ENCODE measurements around the gene ZPBP2. TPM values are rescaled to one million over a fixed set of nuclear protein-coding genes. Genes with fewer than 3 reads are reported as not detected.

ZPBP2 gene
- total RNA-seq, 1 experiment from 2014 or later, result not detected

- no peaks in the 10 kb centered on the region; a peak in 2 of 4 replicates for H3K9me3 ChIP-seq (ENCODE audit: control insufficient read depth in 1 of 2, insufficient read depth in 1 of 2, low read depth in 1 of 2, low read length in 2 of 2)
- ATAC-seq, result no peak
- H3K27ac ChIP-seq (ENCODE audit: low read depth, low read length), result no peak overlapping the region
- ChIA-PET RAD21 (ENCODE audit: low non-redundant PET in 1 of 2, low total read pairs in 2 of 2, uncharacterized antibody in 2 of 2, unreplicated experiment in 2 of 2) (no interaction called here), CTCF (no interaction called here), POLR2A (no interaction called here)
- no peak overlapping the region for H3K9ac ChIP-seq (ENCODE audit: low read length)
- intact Hi-C loops (cut with micrococcal nuclease), result no loop called here
- H3K27me3 ChIP-seq (ENCODE audit: insufficient read depth, low read length), result no peaks in the 10 kb centered on the region
- H3K4me3 ChIP-seq (replicated peaks in 1 of 2; ENCODE audit: low read depth in 1 of 2, low read length in 2 of 2), result no peak overlapping the region
- no TSS peak for BruUV-seq (replicated peaks)
- H4K20me1 ChIP-seq (ENCODE audit: insufficient read depth), result no peaks in the 10 kb centered on the region
- H2AFZ ChIP-seq (ENCODE audit: low read depth, low read length, poor library complexity, severe bottlenecking), result no peak overlapping the region
- DNase-seq (ENCODE audit: low read depth, low spot score), result no peak
- no peaks in the 10 kb centered on the region for H3K9me2 ChIP-seq (ENCODE audit: insufficient read depth)
- no peaks in the 10 kb centered on the region for H3K79me2 ChIP-seq (ENCODE audit: insufficient read depth, low read length)
- no peaks in the 10 kb centered on the region for H3K4me1 ChIP-seq (ENCODE audit: control insufficient read depth in 1 of 2, insufficient read depth in 2 of 2, low read length in 2 of 2)
- no peaks in the 10 kb centered on the region for H3K36me3 ChIP-seq (ENCODE audit: control insufficient read depth in 1 of 2, insufficient read depth in 2 of 2, low read length in 2 of 2)
- TF ChIP-seq RAD21 (IDR thresholded peaks at IDR 0.05; ENCODE audit: low read depth) (no peak), TCF7L2 (IDR thresholded peaks at IDR 0.05; ENCODE audit: borderline replicate concordance, extremely low read depth, insufficient read depth, insufficient read length) (no peak), EZH2phosphoT487 (IDR thresholded peaks at IDR 0.05; ENCODE audit: borderline replicate concordance) (no peak), ZNF274 (IDR thresholded peaks at IDR 0.05; ENCODE audit: low read depth, low read length) (no peak), FOSL1 (IDR thresholded peaks at IDR 0.05; ENCODE audit: low read depth) (no peak)
- TF ChIP-seq, protein P1, sequence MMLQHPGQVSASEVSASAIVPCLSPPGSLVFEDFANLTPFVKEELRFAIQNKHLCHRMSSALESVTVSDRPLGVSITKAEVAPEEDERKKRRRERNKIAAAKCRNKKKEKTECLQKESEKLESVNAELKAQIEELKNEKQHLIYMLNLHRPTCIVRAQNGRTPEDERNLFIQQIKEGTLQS (IDR thresholded peaks at IDR 0.05), result no peak
- TF ChIP-seq, protein P2, sequence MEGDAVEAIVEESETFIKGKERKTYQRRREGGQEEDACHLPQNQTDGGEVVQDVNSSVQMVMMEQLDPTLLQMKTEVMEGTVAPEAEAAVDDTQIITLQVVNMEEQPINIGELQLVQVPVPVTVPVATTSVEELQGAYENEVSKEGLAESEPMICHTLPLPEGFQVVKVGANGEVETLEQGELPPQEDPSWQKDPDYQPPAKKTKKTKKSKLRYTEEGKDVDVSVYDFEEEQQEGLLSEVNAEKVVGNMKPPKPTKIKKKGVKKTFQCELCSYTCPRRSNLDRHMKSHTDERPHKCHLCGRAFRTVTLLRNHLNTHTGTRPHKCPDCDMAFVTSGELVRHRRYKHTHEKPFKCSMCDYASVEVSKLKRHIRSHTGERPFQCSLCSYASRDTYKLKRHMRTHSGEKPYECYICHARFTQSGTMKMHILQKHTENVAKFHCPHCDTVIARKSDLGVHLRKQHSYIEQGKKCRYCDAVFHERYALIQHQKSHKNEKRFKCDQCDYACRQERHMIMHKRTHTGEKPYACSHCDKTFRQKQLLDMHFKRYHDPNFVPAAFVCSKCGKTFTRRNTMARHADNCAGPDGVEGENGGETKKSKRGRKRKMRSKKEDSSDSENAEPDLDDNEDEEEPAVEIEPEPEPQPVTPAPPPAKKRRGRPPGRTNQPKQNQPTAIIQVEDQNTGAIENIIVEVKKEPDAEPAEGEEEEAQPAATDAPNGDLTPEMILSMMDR (IDR thresholded peaks at IDR 0.05 in 2 of 3, conservative IDR thresholded peaks at IDR 0.05 in 1 of 3; ENCODE audit: borderline replicate concordance in 1 of 3, insufficient read depth in 1 of 3, low read depth in 2 of 3, low read length in 2 of 3), result no peak
- H3K4me2 ChIP-seq (ENCODE audit: low read length), result no peak overlapping the region
Observed at GRCh38 chr17:39822051-39822451, 46.0 kb upstream of the ZPBP2 start.

Measured in HCT116 (cell line).